ENCODE data around the gene PPFIBP2. TPM values are rescaled to one million over a fixed set of nuclear protein-coding genes. Genes with fewer than 3 reads are reported as not detected.

The PPFIBP2 gene
- total RNA-seq, 2 experiments from 2014 or later = 18.6 to 18.7 TPM

DNA sequence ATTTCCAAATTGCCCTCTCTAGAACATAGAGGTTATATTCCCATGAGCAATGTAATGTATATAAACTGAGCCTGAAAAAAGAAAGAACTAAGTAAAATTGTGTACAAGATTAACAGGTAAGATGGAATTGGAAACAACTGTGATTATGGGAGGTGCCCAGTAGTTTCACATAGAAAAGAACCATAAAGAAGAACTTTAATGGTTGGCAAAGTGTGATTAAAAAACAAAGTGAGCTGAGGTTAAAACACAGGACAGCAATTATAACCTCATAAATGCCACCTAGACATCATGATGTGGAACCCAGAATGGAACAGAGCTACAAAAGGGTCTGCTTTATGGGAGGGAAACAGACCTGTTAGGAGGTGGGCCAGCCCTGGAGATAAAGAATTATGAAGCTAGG lies 100.9 kb downstream of the PPFIBP2 start:
- H3K9me3 Mint-ChIP-seq = no peaks in the 10 kb centered on the region
- no peak overlapping the region for H3K4me3 Mint-ChIP-seq
- peaks cover 5% of the 10 kb centered on the region for H3K36me3 Mint-ChIP-seq
- H3K4me1 Mint-ChIP-seq = no peaks in the 10 kb centered on the region
- H3K27me3 Mint-ChIP-seq = no peaks in the 10 kb centered on the region
- no peak for DNase-seq
- H3K27ac Mint-ChIP-seq = no peak overlapping the region

GRCh38 chr11:7617032-7617431 lies 103.2 kb downstream of the PPFIBP2 start:
- peaks cover 3% of the 10 kb centered on the region for H3K36me3 Mint-ChIP-seq
- H3K27me3 Mint-ChIP-seq = no peaks in the 10 kb centered on the region
- H3K4me3 Mint-ChIP-seq = no peak overlapping the region
- H3K9me3 Mint-ChIP-seq = no peaks in the 10 kb centered on the region
- H3K27ac Mint-ChIP-seq = no peak overlapping the region
- no peak for DNase-seq
- H3K4me1 Mint-ChIP-seq = no peaks in the 10 kb centered on the region

DNA sequence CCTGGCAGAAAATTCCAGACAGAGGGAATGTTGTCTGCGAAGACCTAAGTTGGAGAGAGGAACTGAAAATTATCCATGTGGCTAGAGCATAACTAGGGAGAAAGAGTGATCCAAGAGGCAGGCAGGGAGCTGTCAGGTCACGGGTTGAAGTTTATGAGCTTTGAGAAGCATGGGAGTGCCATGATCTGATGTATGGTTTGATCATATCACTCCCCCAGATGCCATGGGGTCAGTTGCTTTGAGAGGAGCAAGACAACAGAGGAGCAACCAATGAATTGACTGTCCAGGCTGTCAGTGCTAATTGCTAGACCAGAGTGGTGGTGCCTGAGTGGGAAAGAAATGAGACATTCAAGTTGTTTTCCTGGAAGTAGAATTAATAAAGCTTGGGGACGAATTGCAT lies 105.5 kb downstream of the PPFIBP2 start:
- Mint-ChIP-seq H3K4me3 (no peak overlapping the region), H3K36me3 (peaks cover 3% of the 10 kb centered on the region), H3K4me1 (no peaks in the 10 kb centered on the region), H3K27me3 (no peaks in the 10 kb centered on the region), H3K9me3 (no peaks in the 10 kb centered on the region), H3K27ac (no peak overlapping the region)
- DNase-seq = no peak

DNA sequence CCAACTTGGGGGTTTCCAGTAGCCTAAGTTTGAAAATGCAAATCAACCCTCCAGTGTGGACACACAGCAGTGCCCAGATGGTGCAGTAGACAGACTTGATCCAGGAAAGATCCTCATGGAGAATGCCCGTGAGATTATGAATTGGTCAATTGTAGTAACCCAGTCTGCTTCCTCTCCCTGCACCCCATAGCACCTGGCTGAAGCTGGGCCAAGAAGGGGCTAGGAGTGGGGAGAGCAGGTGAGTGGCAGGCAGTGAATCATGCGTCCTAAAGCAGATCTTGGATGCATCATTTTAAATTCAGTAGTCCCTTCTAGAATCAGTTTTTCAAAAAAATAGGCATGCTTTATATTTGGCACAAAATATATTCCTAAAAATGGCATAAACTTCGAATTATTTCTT lies 107.3 kb downstream of the PPFIBP2 start:
- Mint-ChIP-seq H3K4me1 (no peaks in the 10 kb centered on the region), H3K27ac (no peak overlapping the region), H3K27me3 (no peaks in the 10 kb centered on the region), H3K9me3 (no peaks in the 10 kb centered on the region), H3K4me3 (no peak overlapping the region), H3K36me3 (peaks cover 3% of the 10 kb centered on the region)
- no peak for DNase-seq

- no peaks in the 10 kb centered on the region for H3K27me3 Mint-ChIP-seq
- H3K27ac Mint-ChIP-seq = no peak overlapping the region
- peaks cover 3% of the 10 kb centered on the region for H3K36me3 Mint-ChIP-seq
- no peak for DNase-seq
- no peak overlapping the region for H3K4me3 Mint-ChIP-seq
- H3K9me3 Mint-ChIP-seq = no peaks in the 10 kb centered on the region
- H3K4me1 Mint-ChIP-seq = no peaks in the 10 kb centered on the region
Observed at GRCh38 chr11:7621554-7621953, 107.8 kb downstream of the PPFIBP2 start.

DNA sequence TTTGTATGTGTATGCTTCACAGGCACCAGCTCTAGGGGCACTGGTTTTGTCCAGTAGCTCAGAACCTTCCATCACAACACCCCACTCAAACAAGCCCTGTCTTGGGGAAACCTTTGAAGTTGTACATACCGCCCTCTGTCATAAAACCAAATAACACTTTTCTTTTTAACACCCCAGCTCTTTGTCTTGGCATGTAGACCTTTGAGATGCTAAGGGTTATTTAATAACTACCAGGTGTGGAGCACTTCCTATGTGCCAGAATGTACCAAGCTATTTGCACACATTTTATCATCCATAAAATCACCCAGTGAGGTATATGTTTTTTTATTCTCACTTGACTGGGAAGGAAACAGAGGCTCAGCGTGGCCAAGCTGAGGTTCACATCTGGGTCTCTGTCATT lies 108.9 kb downstream of the PPFIBP2 start:
- Mint-ChIP-seq H3K36me3 (no peaks in the 10 kb centered on the region), H3K4me3 (no peak overlapping the region), H3K9me3 (no peaks in the 10 kb centered on the region), H3K4me1 (no peaks in the 10 kb centered on the region), H3K27ac (no peak overlapping the region), H3K27me3 (no peaks in the 10 kb centered on the region)
- no peak for DNase-seq

- Mint-ChIP-seq H3K27me3 (no peaks in the 10 kb centered on the region), H3K9me3 (no peaks in the 10 kb centered on the region), H3K4me3 (no peak overlapping the region), H3K4me1 (no peaks in the 10 kb centered on the region), H3K36me3 (peaks cover 6% of the 10 kb centered on the region), H3K27ac (no peak overlapping the region)
- no peak for DNase-seq
Observed at GRCh38 chr11:7628660-7629059, 114.9 kb downstream of the PPFIBP2 start.

DNA sequence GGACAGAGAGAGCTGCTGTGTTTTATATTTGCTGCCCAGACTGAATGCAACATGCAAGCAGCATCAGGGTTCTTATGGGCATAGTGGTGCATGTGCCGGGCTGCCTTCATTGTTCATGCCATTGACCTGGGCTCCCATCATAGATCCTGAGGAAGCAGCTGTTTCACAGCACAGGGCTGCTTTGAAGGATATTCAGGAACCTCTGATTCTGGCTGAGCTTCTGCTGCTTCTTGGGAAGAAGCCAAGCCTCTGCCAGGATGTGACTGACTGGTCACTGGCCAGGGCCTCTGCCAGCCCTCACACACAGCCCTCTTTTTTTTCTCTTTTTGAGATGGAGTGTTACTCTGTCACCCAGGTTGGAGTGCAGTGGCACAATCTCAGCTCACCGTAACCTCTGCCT lies 116.2 kb downstream of the PPFIBP2 start:
- Mint-ChIP-seq H3K36me3 (peaks cover 6% of the 10 kb centered on the region), H3K4me1 (no peaks in the 10 kb centered on the region), H3K27me3 (no peaks in the 10 kb centered on the region), H3K4me3 (no peak overlapping the region), H3K27ac (no peak overlapping the region), H3K9me3 (no peaks in the 10 kb centered on the region)
- no peak for DNase-seq

- no peaks in the 10 kb centered on the region for H3K27me3 Mint-ChIP-seq
- H3K4me1 Mint-ChIP-seq = no peaks in the 10 kb centered on the region
- H3K4me3 Mint-ChIP-seq = no peak overlapping the region
- H3K9me3 Mint-ChIP-seq = no peaks in the 10 kb centered on the region
- H3K27ac Mint-ChIP-seq = no peak overlapping the region
- peaks cover 6% of the 10 kb centered on the region for H3K36me3 Mint-ChIP-seq
- DNase-seq = no peak
Observed at GRCh38 chr11:7632211-7632610, 118.4 kb downstream of the PPFIBP2 start.

GRCh38 chr11:7635137-7635536 lies 121.3 kb downstream of the PPFIBP2 start:
- Mint-ChIP-seq H3K9me3 (no peaks in the 10 kb centered on the region), H3K4me3 (no peak overlapping the region), H3K27me3 (no peaks in the 10 kb centered on the region), H3K4me1 (no peaks in the 10 kb centered on the region), H3K36me3 (peaks cover 8% of the 10 kb centered on the region), H3K27ac (no peak overlapping the region)
- no peak for DNase-seq

GRCh38 chr11:7635708-7636107 lies 121.9 kb downstream of the PPFIBP2 start:
- H3K4me3 Mint-ChIP-seq = no peak overlapping the region
- no peak overlapping the region for H3K27ac Mint-ChIP-seq
- peaks cover 8% of the 10 kb centered on the region for H3K36me3 Mint-ChIP-seq
- H3K27me3 Mint-ChIP-seq = no peaks in the 10 kb centered on the region
- H3K4me1 Mint-ChIP-seq = no peaks in the 10 kb centered on the region
- no peak for DNase-seq
- H3K9me3 Mint-ChIP-seq = no peaks in the 10 kb centered on the region

DNA sequence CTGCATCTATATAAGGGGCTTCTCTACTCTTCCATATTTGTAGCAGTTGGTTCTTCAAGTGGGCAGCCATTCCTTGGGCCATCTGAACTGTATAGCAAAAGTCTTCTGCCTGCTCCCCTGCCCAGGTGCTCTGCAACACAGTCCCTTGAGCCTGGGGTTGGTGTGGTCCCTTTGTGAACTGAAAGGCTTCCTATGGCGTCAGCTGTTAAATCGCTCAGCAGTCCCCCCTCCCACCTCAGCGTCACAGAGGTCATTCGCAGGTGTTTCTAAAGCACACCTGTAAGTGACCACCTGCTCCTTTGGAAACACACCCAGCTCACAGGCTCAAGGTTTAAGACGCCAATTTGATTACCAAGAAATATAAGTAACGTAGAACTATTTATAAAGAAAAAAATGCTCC lies 122.6 kb downstream of the PPFIBP2 start:
- H3K9me3 Mint-ChIP-seq = no peaks in the 10 kb centered on the region
- peaks cover 8% of the 10 kb centered on the region for H3K36me3 Mint-ChIP-seq
- H3K27me3 Mint-ChIP-seq = no peaks in the 10 kb centered on the region
- H3K4me3 Mint-ChIP-seq = no peak overlapping the region
- no peaks in the 10 kb centered on the region for H3K4me1 Mint-ChIP-seq
- DNase-seq = no peak
- no peak overlapping the region for H3K27ac Mint-ChIP-seq

- H3K4me1 Mint-ChIP-seq = no peaks in the 10 kb centered on the region
- DNase-seq = no peak
- H3K9me3 Mint-ChIP-seq = no peaks in the 10 kb centered on the region
- H3K27ac Mint-ChIP-seq = no peak overlapping the region
- H3K27me3 Mint-ChIP-seq = no peaks in the 10 kb centered on the region
- H3K4me3 Mint-ChIP-seq = no peak overlapping the region
- H3K36me3 Mint-ChIP-seq = peaks cover 3% of the 10 kb centered on the region
Observed at GRCh38 chr11:7637447-7638157, 123.8 kb downstream of the PPFIBP2 start.

DNA sequence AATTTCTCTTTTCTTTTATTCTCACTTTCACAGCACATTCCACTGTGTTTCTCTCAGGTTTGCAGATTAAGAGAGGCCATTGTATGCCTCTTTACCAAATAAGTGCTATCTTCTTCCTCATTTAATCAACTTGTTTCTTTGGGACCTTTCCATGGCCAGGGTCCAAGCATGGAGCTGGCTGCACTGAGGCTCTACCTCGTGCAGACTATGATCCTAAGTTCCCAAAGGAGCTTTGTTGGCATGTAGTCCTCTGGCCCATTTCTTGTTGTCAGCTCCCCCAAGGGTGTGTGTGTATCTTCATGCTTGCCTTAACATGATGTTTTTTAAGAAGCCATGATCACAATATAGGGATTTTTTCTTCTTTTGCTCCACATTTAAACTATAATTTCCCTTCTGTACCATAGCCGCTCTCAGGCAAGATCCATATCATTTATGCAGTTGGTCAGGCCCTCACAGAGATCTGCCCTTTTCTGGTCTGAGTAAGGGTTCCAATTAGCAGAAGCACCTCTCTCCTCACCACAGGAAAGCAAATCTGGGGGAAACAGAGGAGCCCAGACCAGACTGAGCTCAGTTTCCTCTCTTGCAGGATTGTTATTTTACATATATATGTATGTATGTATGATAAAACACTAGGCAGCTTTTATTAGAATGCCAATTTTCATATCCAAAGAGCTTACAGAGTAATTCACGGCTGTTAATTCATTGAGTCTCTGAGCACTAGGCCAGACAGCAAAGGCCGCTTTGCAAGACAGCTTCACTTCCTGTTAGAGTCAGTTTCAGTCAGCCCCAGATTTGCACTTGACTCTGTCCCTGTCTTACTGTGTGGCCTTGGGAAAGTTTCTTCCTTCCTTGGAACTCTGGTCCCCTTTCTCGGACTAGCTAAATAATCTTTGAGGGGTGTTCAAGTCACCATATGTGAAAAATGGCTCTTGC lies 125.2 kb downstream of the PPFIBP2 start:
- no peaks in the 10 kb centered on the region for H3K4me1 Mint-ChIP-seq
- no peak overlapping the region for H3K4me3 Mint-ChIP-seq
- no peak for DNase-seq
- H3K36me3 Mint-ChIP-seq = peaks cover 5% of the 10 kb centered on the region
- no peak overlapping the region for H3K27ac Mint-ChIP-seq
- H3K9me3 Mint-ChIP-seq = no peaks in the 10 kb centered on the region
- H3K27me3 Mint-ChIP-seq = no peaks in the 10 kb centered on the region

GRCh38 chr11:7639643-7640025 lies 125.8 kb downstream of the PPFIBP2 start:
- Mint-ChIP-seq H3K9me3 (no peaks in the 10 kb centered on the region), H3K36me3 (peaks cover 5% of the 10 kb centered on the region), H3K4me3 (no peak overlapping the region)

DNA sequence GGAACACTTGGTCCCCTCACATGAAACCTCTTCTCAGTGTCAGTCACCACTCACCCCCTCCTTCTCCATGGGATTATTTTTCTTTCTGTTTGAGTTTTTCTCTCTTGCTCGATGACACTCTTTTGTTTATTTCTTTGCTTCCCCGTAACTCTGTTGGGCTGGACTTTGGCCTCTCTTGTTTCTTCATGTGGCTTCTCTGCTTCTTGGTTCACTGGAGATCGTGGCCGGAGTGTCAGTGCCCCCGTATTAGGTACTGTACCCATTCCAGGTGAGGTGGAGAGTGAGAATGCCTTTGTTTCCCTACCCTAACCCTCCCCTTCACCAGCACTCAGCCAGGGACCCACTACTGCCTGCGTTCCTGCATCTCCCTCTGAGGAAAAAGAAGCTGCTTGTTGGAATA lies 127.0 kb downstream of the PPFIBP2 start:
- H3K9me3 Mint-ChIP-seq = no peaks in the 10 kb centered on the region
- H3K36me3 Mint-ChIP-seq = peaks cover 5% of the 10 kb centered on the region
- no peak for DNase-seq
- no peaks in the 10 kb centered on the region for H3K4me1 Mint-ChIP-seq
- no peak overlapping the region for H3K4me3 Mint-ChIP-seq
- H3K27me3 Mint-ChIP-seq = no peaks in the 10 kb centered on the region
- no peak overlapping the region for H3K27ac Mint-ChIP-seq

More at GRCh38 chr11:7639643-7640025, 125.8 kb downstream of the PPFIBP2 start:
- Mint-ChIP-seq H3K27me3 (no peaks in the 10 kb centered on the region), H3K4me1 (no peaks in the 10 kb centered on the region), H3K27ac (no peak overlapping the region)
- DNase-seq = no peak
